MG63 (cell line): ENCODE measurements around the gene PTPN3. TPM values are rescaled to one million over a fixed set of nuclear protein-coding genes. Genes with fewer than 3 reads are reported as not detected.

Source experiments
- DNase-seq: peaks from one replicate; pipeline ENCODE4 v3.0.0-alpha.2; 2020
- H3K27me3 ChIP-seq: fragments of 250-450 bp; sonication (Bioruptor Pico); 2 replicates; pipeline ENCODE4 v1.5.1; 2020; ENCODE audit warnings: mild to moderate bottlenecking, moderate library complexity
- H3K36me3 ChIP-seq: fragments of 250-450 bp; sonication (Bioruptor Pico); 2 replicates; pipeline ENCODE4 v1.5.1; 2020; ENCODE audit warnings: mild to moderate bottlenecking, moderate library complexity
- H3K4me3 ChIP-seq: fragments of 250-450 bp; sonication (Bioruptor Pico); 2 replicates; pipeline ENCODE4 v1.5.1; 2020; ENCODE audit warnings: mild to moderate bottlenecking, moderate library complexity
- H3K9me3 ChIP-seq: fragments of 250-450 bp; sonication (Bioruptor Pico); 2 replicates; pipeline ENCODE4 v1.5.1; 2020; ENCODE audit warnings: mild to moderate bottlenecking, moderate library complexity
- total RNA-seq: library from RNA; depleted of rRNA; stranded (reverse); fragments of >200 nt; shearing (Covaris generic); gene quantifications from 2 replicates; pipeline ENCODE4 v1.2.3, GENCODE V29; 2014; ENCODE audit warnings: low replicate concordance

PTPN3 gene
- total RNA-seq, 1 experiment from 2014 or later, result 1.7 TPM

GRCh38 chr9:109471475-109472393 is 26.4 kb downstream of the PTPN3 start:
- no peaks in the 10 kb centered on the region for H3K9me3 ChIP-seq
- no peak overlapping the region for H3K4me3 ChIP-seq
- H3K27me3 ChIP-seq, result no peaks in the 10 kb centered on the region
- DNase-seq, result no peak
- H3K36me3 ChIP-seq, result no peaks in the 10 kb centered on the region

- peak; percentile 63 for DNase-seq
- Histone ChIP-seq H3K4me3 (no peak overlapping the region), H3K36me3 (no peaks in the 10 kb centered on the region), H3K27me3 (no peaks in the 10 kb centered on the region), H3K9me3 (no peaks in the 10 kb centered on the region)
Observed at GRCh38 chr9:109469646-109470358, 28.3 kb downstream of the PTPN3 start.

DNA sequence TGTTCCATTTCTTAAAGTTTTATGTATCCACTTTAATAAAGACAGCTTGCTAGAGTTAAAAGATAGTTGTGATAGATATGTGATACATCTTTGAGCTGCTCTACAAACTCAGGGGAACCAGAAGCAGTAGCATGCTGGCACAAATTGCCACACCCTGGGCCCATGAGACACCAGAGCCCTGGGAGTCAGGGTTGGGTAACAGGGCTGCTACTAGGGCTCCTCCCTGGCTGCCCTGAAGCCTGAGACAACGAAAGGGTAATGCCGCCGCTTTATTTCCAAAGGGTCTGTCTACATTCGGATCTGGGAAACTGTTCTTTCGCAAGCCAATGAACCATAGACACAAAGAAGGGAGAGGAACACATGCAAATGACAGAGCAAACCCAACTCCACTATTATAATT is 29.2 kb downstream of the PTPN3 start:
- Histone ChIP-seq H3K9me3 (no peaks in the 10 kb centered on the region), H3K36me3 (no peaks in the 10 kb centered on the region), H3K27me3 (no peaks in the 10 kb centered on the region), H3K4me3 (no peak overlapping the region)
- no peak for DNase-seq

- DNase-seq, result no peak
- Histone ChIP-seq H3K36me3 (no peaks in the 10 kb centered on the region), H3K9me3 (no peaks in the 10 kb centered on the region), H3K4me3 (no peak overlapping the region), H3K27me3 (no peaks in the 10 kb centered on the region)
Observed at GRCh38 chr9:109467936-109468335, 30.2 kb downstream of the PTPN3 start.

DNA sequence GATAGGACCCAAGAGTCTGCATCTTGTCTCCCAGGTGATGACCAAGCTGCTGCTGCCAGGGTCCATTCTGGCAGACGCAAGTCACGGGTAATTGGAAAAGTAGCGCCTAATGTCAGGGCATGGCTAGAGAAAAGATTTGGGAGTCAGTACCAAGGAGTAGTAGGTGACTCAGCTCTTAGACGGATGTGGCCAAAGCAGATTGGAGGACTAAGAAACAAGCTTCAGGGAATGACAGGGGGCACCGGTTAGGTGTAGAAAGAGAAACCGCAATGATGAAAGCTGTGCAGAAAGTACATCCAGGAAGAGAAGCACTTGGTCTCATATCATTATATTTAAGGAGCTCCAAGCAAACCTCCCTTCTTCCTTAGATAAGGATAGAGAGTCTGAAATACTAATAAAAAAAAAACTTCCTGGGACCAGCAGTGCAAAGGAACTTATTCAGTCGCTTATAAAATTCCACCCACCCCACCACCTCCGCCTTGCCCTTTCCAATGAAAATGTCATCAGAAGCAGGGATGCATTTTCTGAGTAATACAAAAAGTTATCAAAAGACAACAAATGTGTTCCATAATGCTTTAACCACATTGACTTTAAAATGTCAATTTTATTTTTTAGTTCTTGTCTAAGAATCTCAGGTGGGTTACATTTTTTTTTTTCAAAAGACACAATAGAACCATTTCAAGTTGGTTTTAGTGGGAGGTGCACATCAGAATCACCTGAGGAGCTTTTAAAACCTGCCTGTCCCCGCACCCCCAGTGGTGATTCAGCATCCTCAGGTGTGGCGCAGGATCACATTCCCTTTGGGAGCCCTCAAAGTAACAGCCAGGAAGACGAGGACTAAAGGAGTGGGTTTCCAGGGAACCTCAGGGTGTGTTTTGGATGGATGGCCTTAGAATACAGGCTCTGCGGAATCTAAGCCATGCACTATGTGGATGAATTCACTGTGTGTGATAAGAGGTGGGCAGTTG is 31.2 kb downstream of the PTPN3 start:
- no peak overlapping the region for H3K4me3 ChIP-seq
- DNase-seq, result no peak
- H3K9me3 ChIP-seq, result no peaks in the 10 kb centered on the region
- H3K36me3 ChIP-seq, result no peaks in the 10 kb centered on the region
- no peaks in the 10 kb centered on the region for H3K27me3 ChIP-seq

- H3K4me3 ChIP-seq, result no peak overlapping the region
- no peaks in the 10 kb centered on the region for H3K9me3 ChIP-seq
- no peaks in the 10 kb centered on the region for H3K27me3 ChIP-seq
- no peak for DNase-seq
- H3K36me3 ChIP-seq, result no peaks in the 10 kb centered on the region
Observed at GRCh38 chr9:109463924-109464625, 34.0 kb downstream of the PTPN3 start.

- no peaks in the 10 kb centered on the region; the same call in 1 of the 2 replicates for H3K36me3 ChIP-seq
- no peaks in the 10 kb centered on the region for H3K9me3 ChIP-seq
- H3K4me3 ChIP-seq, result no peak overlapping the region
- DNase-seq, result no peak
- no peaks in the 10 kb centered on the region for H3K27me3 ChIP-seq
Observed at GRCh38 chr9:109460576-109460975, 37.5 kb downstream of the PTPN3 start.

GRCh38 chr9:109459423-109459822 is 38.7 kb downstream of the PTPN3 start:
- Histone ChIP-seq H3K27me3 (no peaks in the 10 kb centered on the region), H3K36me3 (no peaks in the 10 kb centered on the region; the same call in 1 of the 2 replicates), H3K4me3 (no peak overlapping the region), H3K9me3 (no peaks in the 10 kb centered on the region)
- no peak for DNase-seq

- DNase-seq, result no peak
- H3K36me3 ChIP-seq, result no peaks in the 10 kb centered on the region; the same call in 1 of the 2 replicates
- no peaks in the 10 kb centered on the region for H3K27me3 ChIP-seq
- no peaks in the 10 kb centered on the region for H3K9me3 ChIP-seq
- H3K4me3 ChIP-seq, result no peak overlapping the region
Observed at GRCh38 chr9:109458453-109459211, 39.5 kb downstream of the PTPN3 start.

DNA sequence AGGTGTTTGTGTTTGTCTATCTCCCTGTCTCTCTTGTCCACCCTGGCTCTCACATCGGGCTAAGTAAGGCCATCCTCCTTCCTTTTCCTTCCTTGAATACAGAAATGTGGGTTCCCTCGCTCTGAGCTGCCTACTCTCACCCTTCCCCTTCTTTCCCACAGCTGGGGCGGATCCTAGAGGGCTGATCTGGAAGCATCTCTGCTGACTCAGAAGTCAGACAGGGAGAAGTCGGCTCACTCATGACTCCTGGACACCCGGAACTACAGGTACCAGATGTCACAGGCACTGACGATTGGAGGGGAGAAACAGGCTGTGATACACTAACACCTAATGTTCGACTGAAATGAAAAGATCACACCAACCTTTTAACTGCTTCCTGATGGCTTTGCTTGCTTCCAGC is 41.3 kb downstream of the PTPN3 start:
- H3K27me3 ChIP-seq, result no peaks in the 10 kb centered on the region
- H3K4me3 ChIP-seq, result no peak overlapping the region
- no peak for DNase-seq
- H3K36me3 ChIP-seq, result no peaks in the 10 kb centered on the region; the same call in 1 of the 2 replicates
- no peaks in the 10 kb centered on the region for H3K9me3 ChIP-seq

DNA sequence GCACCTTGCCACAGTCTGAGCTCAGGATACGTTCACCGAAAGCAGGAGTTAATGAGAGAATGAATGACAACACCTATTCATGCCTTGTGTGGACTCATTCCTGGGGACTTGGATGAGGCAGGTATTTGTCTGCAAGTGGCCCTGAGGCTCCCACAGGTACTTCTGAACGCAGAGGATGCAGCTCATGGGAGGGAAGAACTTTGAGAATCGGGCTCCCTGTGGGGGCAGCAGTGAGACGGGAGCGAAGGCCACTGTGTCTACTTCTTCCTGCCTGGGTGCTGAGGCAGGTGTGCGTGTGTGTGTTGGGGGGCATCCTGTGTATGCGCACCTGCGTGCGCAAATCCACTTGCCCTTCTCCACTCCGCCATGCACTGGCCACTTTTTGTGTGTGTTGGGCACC is 42.2 kb downstream of the PTPN3 start:
- Histone ChIP-seq H3K27me3 (no peaks in the 10 kb centered on the region), H3K36me3 (no peaks in the 10 kb centered on the region; the same call in 1 of the 2 replicates)
- no peak for DNase-seq

DNA sequence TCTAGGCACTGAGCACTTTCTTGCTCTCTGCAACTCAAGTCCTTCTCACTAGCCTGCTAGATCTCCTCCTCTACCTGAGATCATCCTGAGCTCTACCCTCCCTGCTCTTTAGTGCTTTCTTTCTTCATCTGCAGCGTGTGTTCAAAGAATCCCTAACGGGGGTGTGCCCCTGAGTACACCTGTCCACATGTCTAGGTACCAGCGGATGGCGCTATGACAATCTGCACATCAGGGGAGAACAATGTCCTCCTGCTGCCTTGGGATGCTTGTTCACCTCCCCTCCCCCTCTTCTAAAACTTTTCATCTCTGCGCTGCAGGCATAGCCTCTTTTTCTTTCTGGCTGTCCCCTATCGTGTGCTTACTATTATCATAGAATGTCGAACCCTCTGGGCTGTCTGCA is 42.7 kb downstream of the PTPN3 start:
- no peaks in the 10 kb centered on the region for H3K9me3 ChIP-seq
- DNase-seq, result no peak
- H3K36me3 ChIP-seq, result no peaks in the 10 kb centered on the region; the same call in 1 of the 2 replicates
- H3K4me3 ChIP-seq, result no peak overlapping the region
- no peaks in the 10 kb centered on the region for H3K27me3 ChIP-seq

More for the DNA sequence above, 42.2 kb downstream of the PTPN3 start:
- H3K9me3 ChIP-seq, result no peaks in the 10 kb centered on the region
- no peak overlapping the region for H3K4me3 ChIP-seq

DNA sequence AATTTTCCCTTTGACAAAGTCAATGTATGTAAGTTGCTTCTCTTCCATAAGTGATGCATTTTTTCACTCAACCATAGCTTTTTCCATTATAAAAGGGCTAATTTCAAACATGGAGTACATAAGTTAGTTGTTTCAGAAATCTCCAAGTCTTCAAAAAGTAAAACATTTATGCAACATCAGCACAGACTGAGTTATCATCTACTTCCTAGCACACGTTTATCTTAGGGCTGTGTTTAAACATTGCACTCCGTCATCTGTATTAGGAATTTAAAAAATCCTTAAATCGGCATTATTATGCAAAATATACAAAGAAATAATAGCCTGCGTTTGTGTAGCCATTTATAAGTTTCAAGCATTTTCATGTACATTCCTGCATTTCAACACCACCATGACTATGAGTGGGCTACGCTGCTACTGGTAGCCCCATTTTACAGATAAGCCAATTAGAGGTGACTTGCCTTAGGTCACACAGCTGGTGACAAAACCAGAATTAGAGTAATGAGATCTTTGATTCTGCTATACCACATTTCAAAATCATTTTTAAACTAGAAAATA is 43.4 kb downstream of the PTPN3 start:
- H3K27me3 ChIP-seq, result no peaks in the 10 kb centered on the region
- no peak overlapping the region for H3K4me3 ChIP-seq
- DNase-seq, result no peak
- H3K36me3 ChIP-seq, result no peaks in the 10 kb centered on the region; the same call in 1 of the 2 replicates
- no peaks in the 10 kb centered on the region for H3K9me3 ChIP-seq

GRCh38 chr9:109454041-109454440 is 44.1 kb downstream of the PTPN3 start:
- Histone ChIP-seq H3K9me3 (no peaks in the 10 kb centered on the region), H3K36me3 (no peaks in the 10 kb centered on the region; the same call in 1 of the 2 replicates), H3K4me3 (no peak overlapping the region), H3K27me3 (no peaks in the 10 kb centered on the region)
- no peak for DNase-seq

- DNase-seq, result peak; percentile 45
- Histone ChIP-seq H3K36me3 (no peaks in the 10 kb centered on the region; the same call in 1 of the 2 replicates), H3K4me3 (no peak overlapping the region), H3K9me3 (no peaks in the 10 kb centered on the region), H3K27me3 (no peaks in the 10 kb centered on the region)
Observed at GRCh38 chr9:109453210-109453842, 44.8 kb downstream of the PTPN3 start.
